ENCODE data around the gene RASGEF1B. TPM values are rescaled to one million over a fixed set of nuclear protein-coding genes. Genes with fewer than 3 reads are reported as not detected.

RASGEF1B gene
- total RNA-seq, 1 donor from 2014 or later: 2.3 TPM

- Mint-ChIP-seq H3K36me3 (ENCODE audit: low read depth) (no peaks in the 10 kb centered on the region), H3K9me3 (ENCODE audit: low read depth) (no peaks in the 10 kb centered on the region), H3K4me3 (ENCODE audit: unreplicated experiment) (no peak overlapping the region), H3K4me1 (ENCODE audit: low read depth) (peaks cover 10% of the 10 kb centered on the region), H3K27ac (ENCODE audit: unreplicated experiment) (no peak overlapping the region), H3K27me3 (ENCODE audit: low read depth) (peaks cover 18% of the 10 kb centered on the region)
- TF ChIP-seq CTCF (IDR thresholded peaks at IDR 0.05): no peak
- no peak for DNase-seq (ENCODE audit: low spot score)
Observed at GRCh38 chr4:81509191-81509590, 37.5 kb upstream of the RASGEF1B start.

DNA sequence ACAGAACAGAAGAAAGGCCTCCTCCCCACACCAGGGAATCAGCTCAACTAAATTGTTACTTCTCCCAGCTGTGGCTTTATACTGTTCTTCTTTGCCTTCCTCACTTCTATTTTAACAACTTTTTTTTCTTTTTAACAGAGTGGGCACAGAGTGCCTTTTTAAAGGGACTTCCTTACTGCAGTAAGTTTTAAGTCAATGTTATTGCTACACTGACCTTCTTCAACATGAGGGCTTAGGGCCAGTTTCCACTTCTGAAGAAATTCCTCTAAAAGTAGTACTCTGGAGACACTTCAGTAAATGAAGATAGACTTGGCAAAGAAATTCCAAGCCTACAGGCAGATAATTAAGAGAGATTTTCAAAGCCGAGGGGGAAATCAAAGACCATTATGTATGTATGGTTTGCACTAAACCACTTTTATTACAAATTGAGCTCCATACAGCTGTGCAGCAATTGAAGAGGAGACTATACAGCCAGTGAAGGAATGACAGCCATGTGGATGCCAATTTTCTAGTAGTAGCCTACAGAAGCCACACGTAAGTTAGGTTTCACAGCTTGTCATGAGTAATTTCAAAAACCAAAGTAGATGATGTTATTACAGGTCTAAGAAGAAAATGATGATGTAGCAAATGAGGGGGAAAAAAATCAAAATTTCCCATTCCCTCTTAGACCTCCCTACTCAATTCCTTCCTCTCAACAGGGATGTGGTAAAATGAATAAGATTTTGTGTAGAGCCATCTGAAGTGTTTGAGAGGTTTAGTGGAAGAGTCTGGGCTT is 36.9 kb upstream of the RASGEF1B start:
- no peak for TF ChIP-seq CTCF (IDR thresholded peaks at IDR 0.05)
- no peaks in the 10 kb centered on the region for H3K36me3 Mint-ChIP-seq (ENCODE audit: low read depth)
- peaks cover 18% of the 10 kb centered on the region for H3K27me3 Mint-ChIP-seq (ENCODE audit: low read depth)
- H3K27ac Mint-ChIP-seq (ENCODE audit: unreplicated experiment): no peak overlapping the region
- no peak overlapping the region for H3K4me3 Mint-ChIP-seq (ENCODE audit: unreplicated experiment)
- H3K4me1 Mint-ChIP-seq (ENCODE audit: low read depth): peaks cover 10% of the 10 kb centered on the region
- no peaks in the 10 kb centered on the region for H3K9me3 Mint-ChIP-seq (ENCODE audit: low read depth)
- DNase-seq (ENCODE audit: low spot score): no peak

- no peak for DNase-seq (ENCODE audit: low spot score)
- Mint-ChIP-seq H3K4me3 (ENCODE audit: unreplicated experiment) (no peak overlapping the region), H3K9me3 (ENCODE audit: low read depth) (no peaks in the 10 kb centered on the region), H3K27me3 (ENCODE audit: low read depth) (peaks cover 15% of the 10 kb centered on the region), H3K4me1 (ENCODE audit: low read depth) (peaks cover 10% of the 10 kb centered on the region), H3K36me3 (ENCODE audit: low read depth) (no peaks in the 10 kb centered on the region), H3K27ac (ENCODE audit: unreplicated experiment) (no peak overlapping the region)
- no peak for TF ChIP-seq CTCF (IDR thresholded peaks at IDR 0.05)
Observed at GRCh38 chr4:81507530-81507929, 35.8 kb upstream of the RASGEF1B start.

- Mint-ChIP-seq H3K4me3 (ENCODE audit: unreplicated experiment) (no peak overlapping the region), H3K36me3 (ENCODE audit: low read depth) (no peaks in the 10 kb centered on the region), H3K27ac (ENCODE audit: unreplicated experiment) (no peak overlapping the region), H3K4me1 (ENCODE audit: low read depth) (peaks cover 10% of the 10 kb centered on the region), H3K27me3 (ENCODE audit: low read depth) (peaks cover 20% of the 10 kb centered on the region), H3K9me3 (ENCODE audit: low read depth) (no peaks in the 10 kb centered on the region)
- TF ChIP-seq CTCF (IDR thresholded peaks at IDR 0.05): no peak
- no peak for DNase-seq (ENCODE audit: low spot score)
Observed at GRCh38 chr4:81506731-81507130, 35.0 kb upstream of the RASGEF1B start.

DNA sequence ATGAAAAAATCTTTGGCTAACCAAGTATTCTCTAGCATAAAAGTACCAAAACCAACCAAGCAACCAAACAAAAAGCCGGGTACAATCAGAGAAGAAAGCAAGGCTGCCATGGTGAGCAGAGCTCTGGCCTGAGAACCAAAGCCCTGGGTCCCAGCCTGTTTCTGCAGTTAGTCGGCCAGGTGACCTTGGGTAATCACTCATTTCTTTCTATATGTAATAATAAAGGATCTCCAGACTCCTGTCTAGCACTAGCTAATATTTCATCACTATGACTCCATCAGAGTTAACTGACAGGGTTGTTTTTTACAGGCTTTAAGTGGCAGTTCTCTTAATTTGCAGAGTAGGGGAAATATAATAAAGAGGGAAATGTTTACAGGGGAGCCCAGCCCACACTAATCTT is 34.0 kb upstream of the RASGEF1B start:
- no peak overlapping the region for H3K27ac Mint-ChIP-seq (ENCODE audit: unreplicated experiment)
- H3K4me3 Mint-ChIP-seq (ENCODE audit: unreplicated experiment): no peak overlapping the region

More for the DNA sequence above, 34.0 kb upstream of the RASGEF1B start:
- no peak for TF ChIP-seq CTCF (IDR thresholded peaks at IDR 0.05)
- Mint-ChIP-seq H3K27me3 (ENCODE audit: low read depth) (peaks cover 23% of the 10 kb centered on the region), H3K36me3 (ENCODE audit: low read depth) (no peaks in the 10 kb centered on the region), H3K4me1 (ENCODE audit: low read depth) (peaks cover 10% of the 10 kb centered on the region), H3K9me3 (ENCODE audit: low read depth) (no peaks in the 10 kb centered on the region)
- no peak for DNase-seq (ENCODE audit: low spot score)

Data from chondrocyte (in vitro differentiated cells).